HG03558 (cell line): ENCODE results near the gene MAP7D3.

Source experiments
- ATAC-seq: cut with Tn5 transposase; IDR thresholded peaks from one replicate; pipeline ENCODE4 v1.9.1; 2021; ENCODE audit warnings: moderate number of reproducible peaks; ENCODE audit not compliant: unreplicated experiment; ENCODE audit errors: extremely low read depth

Gene MAP7D3

DNA sequence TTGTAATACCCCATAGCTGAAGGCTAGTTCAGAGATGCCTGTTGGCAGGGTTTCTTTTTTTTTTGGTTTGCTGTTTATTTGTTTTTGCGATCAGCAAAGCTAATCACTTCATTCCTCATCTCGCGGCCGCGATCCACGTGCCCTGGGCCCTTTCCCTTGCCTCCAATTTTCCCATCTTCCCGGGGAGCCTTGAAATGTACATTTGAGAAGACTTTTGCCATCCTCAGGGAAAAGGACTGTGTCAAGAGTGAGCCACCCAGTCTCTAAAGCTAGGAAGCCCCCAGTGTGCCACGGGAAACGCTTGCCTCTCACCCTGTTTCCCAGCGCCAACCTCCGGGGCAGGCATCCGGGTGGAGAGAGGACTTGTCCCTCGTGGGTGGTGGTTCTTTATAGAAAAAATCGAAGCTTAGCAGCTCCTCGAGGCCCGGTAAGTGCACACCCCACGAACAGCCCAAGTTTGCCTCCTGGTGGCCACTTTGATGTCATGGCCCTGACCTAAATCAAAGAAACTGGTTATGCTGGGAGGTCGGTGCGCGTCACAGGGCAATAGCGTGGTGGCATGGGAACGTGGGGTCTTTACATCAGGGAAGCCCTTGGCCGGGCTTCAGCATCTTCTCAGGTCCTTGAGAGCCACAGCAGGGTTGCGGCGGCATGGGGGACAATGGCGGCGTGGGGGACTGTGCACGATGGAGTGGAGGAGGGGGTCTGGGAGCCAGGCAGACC is 42.0 kb downstream of the MAP7D3 start:
- ATAC-seq, result no peak

- ATAC-seq, result no peak
Observed at GRCh38 chrX:136207546-136207945, 43.7 kb downstream of the MAP7D3 start.

- ATAC-seq, result no peak
Observed at GRCh38 chrX:136206916-136207315, 44.3 kb downstream of the MAP7D3 start.

- ATAC-seq, result no peak
Observed at GRCh38 chrX:136205882-136206380, 45.3 kb downstream of the MAP7D3 start.

DNA sequence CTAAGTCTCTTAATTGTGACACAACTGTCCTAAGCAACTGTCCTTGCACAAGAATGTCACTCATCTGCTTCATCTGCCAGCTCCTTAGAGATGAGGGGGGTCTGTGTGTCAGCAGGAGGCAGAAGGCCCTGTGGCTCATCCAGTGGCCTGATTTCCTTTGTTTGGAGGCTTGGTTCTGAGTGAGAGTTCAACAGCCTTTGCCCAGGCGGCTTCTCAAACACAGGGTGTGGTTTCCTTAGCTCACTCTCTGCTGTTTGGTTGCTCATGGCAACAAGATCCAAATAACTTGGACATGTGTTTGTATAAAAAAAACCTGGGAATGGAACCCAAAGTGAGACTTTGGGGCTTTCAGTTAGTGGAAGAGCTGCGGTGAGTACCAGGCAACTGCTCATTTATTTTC is 46.6 kb downstream of the MAP7D3 start:
- no peak for ATAC-seq

DNA sequence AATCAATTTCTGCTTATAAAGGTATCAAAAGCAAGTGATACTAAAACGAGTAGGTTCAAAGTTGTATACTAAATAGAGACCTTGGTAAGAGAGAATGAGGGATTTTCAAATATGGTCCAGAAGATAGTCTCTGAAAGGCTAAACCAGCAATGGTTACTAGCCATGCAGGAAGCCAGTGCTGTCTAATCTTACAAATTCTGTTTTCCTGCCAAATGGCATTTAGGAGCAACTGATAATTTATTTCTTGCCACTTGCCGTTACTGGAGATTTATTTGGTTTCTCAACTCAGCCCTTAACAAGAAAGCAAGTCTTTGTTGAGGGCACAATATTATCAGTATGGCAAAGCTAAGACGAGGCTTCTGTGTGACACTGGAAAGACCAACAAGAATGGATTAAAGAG is 47.2 kb downstream of the MAP7D3 start:
- no peak for ATAC-seq

GRCh38 chrX:136203438-136203837 is 47.8 kb downstream of the MAP7D3 start:
- ATAC-seq, result no peak

DNA sequence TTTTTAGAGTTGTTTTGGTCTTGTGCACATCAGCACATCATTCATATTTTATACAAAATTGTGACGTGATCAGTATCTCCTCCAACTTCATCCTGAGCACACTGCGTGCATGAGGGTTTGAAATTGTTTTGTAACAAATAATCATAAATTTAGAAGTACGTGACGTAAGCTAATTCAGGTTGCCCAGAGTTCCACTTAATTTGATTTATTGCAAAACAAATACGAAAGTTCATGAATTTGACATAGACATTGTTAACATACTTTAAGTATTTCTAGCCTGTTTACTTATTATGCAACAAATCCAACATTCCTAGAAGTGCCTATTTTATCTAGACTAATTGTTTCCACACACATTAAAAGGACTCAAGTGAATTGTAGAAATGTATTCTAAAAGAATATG is 48.3 kb downstream of the MAP7D3 start:
- ATAC-seq, result no peak

DNA sequence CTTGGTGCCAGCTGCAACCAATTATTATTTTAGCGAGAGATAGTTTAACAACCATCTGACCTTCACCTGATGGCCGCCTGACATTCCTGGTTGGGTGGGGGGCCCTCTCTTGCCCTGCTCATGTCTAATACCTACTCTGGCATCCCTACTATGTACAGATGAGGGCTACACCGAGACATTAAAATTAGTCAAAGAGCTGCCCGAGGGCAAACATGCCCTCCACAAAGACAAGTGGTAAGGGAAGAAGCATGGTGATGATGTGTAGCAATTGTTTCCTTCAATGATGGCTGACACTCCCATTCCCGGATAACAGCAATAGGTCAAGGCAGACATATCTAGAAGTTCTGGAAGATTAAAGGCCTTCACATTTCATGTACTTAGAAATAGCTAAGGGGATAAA is 49.6 kb downstream of the MAP7D3 start:
- no peak for ATAC-seq

DNA sequence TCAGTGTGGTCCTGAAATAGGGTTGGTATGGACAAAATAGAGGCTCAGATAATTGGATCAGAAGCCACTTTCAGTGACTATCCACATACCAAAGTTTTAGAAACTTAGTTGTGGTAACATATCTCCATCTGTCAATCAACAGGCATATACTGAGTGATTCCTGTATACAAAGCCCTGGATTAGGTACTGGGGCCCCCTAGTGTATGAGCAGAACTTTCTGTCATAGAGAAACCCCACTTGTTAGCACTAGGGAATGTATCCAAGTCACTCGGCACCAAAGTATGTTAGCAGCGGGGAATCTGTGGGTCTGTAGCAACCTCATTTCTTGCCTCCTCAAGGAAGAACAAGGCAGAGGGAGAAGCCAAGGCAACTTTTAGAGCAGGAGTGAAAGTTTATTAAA is 50.7 kb downstream of the MAP7D3 start:
- ATAC-seq, result no peak

GRCh38 chrX:136199365-136199764 is 51.8 kb downstream of the MAP7D3 start:
- ATAC-seq, result no peak

DNA sequence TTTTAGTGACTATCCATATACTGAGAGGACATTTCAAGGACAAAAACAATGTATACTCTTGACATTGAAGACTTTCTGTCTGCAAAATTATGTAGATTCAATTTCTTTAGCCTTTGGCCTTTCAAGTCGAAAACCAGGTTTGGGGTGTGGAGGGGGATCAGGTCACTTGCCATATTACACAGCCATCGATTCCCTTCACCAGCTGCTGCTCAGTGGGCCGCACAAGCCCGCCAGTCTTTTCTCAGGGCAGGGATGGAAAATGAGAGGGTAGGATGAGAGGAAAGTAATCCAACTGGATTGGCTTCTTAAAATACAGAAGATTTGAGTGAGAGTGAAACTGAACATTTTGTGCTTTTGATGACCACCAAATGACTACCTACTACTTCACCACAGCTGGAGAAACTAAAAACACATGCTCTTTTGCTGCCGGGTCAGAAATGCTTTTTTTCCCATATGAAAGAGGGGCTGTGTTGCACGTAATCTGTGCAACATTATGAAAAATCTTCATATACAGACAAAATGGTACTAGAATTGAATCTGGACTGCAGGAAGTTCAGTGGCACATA is 52.4 kb downstream of the MAP7D3 start:
- no peak for ATAC-seq

- ATAC-seq, result no peak
Observed at GRCh38 chrX:136198010-136198409, 53.2 kb downstream of the MAP7D3 start.

DNA sequence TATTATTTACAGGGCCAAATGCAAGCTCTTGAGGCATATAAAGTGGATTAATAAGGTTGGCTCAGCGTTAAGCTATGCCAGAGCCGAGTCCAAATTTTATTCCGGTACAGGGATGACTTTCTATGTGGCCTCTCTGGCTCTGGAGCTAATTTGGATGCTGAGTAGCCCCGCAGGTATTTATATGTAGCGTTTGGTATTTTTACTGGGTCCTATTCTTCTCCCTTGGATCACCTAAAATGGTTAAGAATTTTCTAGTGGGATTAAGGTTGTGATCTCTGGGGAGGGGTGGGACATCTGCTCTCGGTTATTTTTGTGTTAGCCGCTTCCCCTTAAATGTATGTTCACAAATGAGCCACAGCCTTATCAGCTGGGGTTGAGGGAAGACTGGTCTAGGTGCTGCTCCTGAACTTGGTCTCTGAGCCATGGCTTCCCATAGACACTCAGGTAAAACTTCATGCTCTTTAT is 54.5 kb downstream of the MAP7D3 start:
- no peak for ATAC-seq

GRCh38 chrX:136195247-136195646 is 56.0 kb downstream of the MAP7D3 start:
- ATAC-seq, result no peak

DNA sequence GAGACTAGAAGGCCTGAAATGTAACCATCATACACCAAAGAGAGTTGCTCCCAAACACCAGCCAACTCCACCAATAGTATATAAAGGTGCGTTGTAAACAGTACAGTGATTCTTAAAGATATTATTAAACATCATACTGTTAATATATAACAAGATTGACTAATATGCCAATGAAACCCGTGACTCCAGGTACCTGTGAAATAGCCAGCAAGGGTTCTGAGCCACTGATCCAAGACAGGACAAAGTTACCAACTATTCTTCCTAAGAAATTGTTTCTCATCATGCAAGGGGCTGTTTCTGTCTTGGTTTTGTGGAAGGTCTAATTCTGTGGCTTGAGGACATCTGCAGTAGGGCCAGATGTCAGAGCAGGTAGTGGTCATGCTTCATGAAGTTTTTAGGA is 56.7 kb downstream of the MAP7D3 start:
- no peak for ATAC-seq

DNA sequence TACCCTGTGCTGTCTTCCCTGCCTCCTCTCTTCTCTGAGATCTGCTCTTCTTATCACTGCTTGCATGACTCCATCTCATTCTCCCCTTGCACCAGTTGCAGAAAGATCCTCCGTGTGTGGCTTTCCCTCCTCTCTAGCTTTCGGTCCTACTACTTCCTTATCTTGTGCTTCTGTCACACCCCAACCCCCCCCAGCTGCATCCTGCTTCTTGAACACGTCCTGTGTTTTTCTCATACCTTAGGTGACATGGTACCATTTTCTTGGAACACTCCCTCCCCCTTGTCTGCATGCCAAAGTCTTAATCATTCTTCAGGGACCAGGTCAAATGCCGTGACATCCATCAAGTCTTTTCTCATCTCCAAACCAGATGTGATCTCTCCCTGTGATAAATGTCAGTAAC is 57.4 kb downstream of the MAP7D3 start:
- ATAC-seq, result no peak

- ATAC-seq, result no peak
Observed at GRCh38 chrX:136192839-136193414, 58.3 kb downstream of the MAP7D3 start.

DNA sequence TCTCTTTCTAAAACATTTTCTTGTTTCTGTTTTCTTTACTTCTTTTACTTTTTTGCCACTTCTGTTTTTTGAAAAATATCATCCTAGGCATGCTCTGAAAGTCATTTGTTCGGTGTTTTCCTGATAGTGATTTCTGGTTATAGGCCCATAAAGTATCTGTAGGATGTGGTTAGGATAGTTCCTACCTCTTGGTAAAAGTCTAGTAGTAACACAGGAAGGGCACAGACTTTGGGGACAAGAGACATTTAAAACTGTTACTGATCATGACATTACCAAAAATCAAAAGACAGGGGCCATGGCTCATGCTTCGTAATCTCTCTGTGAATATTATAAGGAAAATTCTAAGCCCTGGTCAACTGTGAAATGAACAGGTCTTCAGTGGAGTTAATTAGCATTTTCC is 59.1 kb downstream of the MAP7D3 start:
- no peak for ATAC-seq

DNA sequence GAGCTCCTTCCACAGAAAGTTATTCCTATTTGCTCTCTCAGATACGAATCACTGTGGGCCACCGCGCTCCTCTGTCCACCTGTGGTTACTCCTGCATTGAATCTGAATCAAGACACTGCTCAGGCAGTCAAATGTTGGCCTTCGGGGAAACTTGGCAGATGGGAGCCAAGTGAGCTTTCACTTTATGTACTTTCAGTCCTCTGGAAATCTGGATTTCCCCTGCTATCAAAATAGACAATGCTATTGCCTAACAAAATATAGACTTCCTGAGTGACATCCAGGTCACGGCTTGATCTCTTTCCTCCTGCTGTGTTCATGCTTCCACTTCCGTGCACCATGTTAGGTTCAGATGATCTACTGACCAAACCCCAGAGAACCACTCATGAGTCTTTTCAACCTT is 60.0 kb downstream of the MAP7D3 start:
- no peak for ATAC-seq

DNA sequence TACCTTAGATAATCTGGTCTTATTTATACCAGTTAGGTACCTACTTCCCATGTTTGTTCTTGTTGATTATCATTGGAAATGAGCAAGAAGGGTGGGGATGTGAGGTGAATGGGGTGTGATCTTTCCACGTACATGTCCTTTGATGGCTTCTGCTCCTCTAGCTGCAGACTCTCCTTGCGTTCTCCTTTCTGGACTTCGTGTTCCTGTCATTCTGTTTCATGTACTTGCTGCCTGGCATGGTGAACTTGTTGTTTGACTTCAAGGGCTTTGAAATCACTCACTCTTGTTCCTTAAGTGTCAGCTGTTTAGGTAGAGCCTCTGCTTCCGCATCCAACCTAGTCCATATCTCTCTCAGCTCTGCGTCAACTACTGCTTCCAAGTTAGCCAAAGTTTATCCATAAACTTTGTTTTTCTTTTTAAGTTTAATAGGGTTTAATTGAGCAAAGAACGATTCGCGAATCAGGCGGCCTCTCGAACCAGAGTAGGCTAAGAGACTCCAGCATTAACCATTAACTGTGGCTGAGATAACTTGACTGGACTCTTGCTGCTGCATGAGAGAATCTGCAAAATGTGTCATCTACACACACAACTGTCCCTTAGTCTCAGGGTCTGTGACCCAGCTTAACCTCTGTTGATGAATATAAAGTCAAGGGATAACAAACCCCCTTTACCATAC is 61.0 kb downstream of the MAP7D3 start:
- ATAC-seq, result no peak
